ENCODE results near the gene COL4A6. TPM values are rescaled to one million over a fixed set of nuclear protein-coding genes. Genes with fewer than 3 reads are reported as not detected.

COL4A6 gene
- total and polyA plus RNA-seq, 4 donors, result under 0.01 to 0.09 (median 0.07) TPM; not detected in 1

GRCh38 chrX:108157628-108158027, 280.6 kb downstream of the COL4A6 start (continued):
- TF ChIP-seq REST (IDR thresholded peaks at IDR 0.05) (no peak), EGR1 (IDR thresholded peaks at IDR 0.05; ENCODE audit: low read depth in 2 of 2) (no peak), SP1 (IDR thresholded peaks at IDR 0.05) (no peak), YY1 (IDR thresholded peaks at IDR 0.05) (no peak), RXRA (IDR thresholded peaks at IDR 0.05) (no peak), FOXA1 (IDR thresholded peaks at IDR 0.05) (no peak), HNF4G (IDR thresholded peaks at IDR 0.05) (no peak)

GRCh38 chrX:108156934-108157466, 281.2 kb downstream of the COL4A6 start:
- Histone ChIP-seq H3K36me3 (ENCODE audit: control insufficient read depth in 4 of 4, insufficient read depth in 3 of 4, low read depth in 1 of 4, low read length in 3 of 4) (peaks cover 0 to 10% (median 5%) of the 10 kb centered on the region in 4 donors), H3K9me3 (ENCODE audit: control insufficient read depth in 4 of 4, low read length in 3 of 4) (no peaks in the 10 kb centered on the region), H3K27me3 (ENCODE audit: control insufficient read depth in 4 of 4, insufficient read depth in 4 of 4, low read length in 3 of 4) (no peaks in the 10 kb centered on the region), H3K4me3 (ENCODE audit: low read depth in 1 of 3, low read length in 3 of 3) (no peak overlapping the region), H3K27ac (ENCODE audit: low read depth in 1 of 2, low read length in 2 of 2) (no peak overlapping the region), H3K9ac (ENCODE audit: low read depth in 1 of 2, low read length in 2 of 2) (no peak overlapping the region), H3K4me1 (ENCODE audit: control insufficient read depth in 4 of 4, insufficient read depth in 4 of 4, low read length in 3 of 4) (no peaks in the 10 kb centered on the region)
- DNase-seq (ENCODE audit: low spot score), result no peak
- WGBS, result 97% methylated on average over 8 of the region's 8 CpGs
- TF ChIP-seq RXRA (IDR thresholded peaks at IDR 0.05), result no peak
- TF ChIP-seq TAF1 (conservative IDR thresholded peaks at IDR 0.05), result no peak
- no peak for TF ChIP-seq NR2F2 (IDR thresholded peaks at IDR 0.05)
- TF ChIP-seq GABPA (IDR thresholded peaks at IDR 0.05 in 1 of 2, conservative IDR thresholded peaks at IDR 0.05 in 1 of 2), result no peak
- TF ChIP-seq HNF4G (IDR thresholded peaks at IDR 0.05), result no peak
- no peak for TF ChIP-seq EGR1 (IDR thresholded peaks at IDR 0.05; ENCODE audit: low read depth in 2 of 2)
- TF ChIP-seq JUND (IDR thresholded peaks at IDR 0.05), result no peak
- TF ChIP-seq SP1 (IDR thresholded peaks at IDR 0.05), result no peak
- TF ChIP-seq RAD21 (IDR thresholded peaks at IDR 0.05), result no peak
- TF ChIP-seq REST (IDR thresholded peaks at IDR 0.05), result no peak
- no peak for TF ChIP-seq FOXA1 (IDR thresholded peaks at IDR 0.05)
- TF ChIP-seq YY1 (IDR thresholded peaks at IDR 0.05), result no peak
- TF ChIP-seq FOXA2 (IDR thresholded peaks at IDR 0.05), result no peak
- TF ChIP-seq ATF3 (IDR thresholded peaks at IDR 0.05), result no peak
- TF ChIP-seq ZBTB33 (IDR thresholded peaks at IDR 0.05), result no peak
- TF ChIP-seq CTCF (IDR thresholded peaks at IDR 0.05; ENCODE audit: low read depth, low read length, missing input control), result no peak
- no peak for TF ChIP-seq MAX (IDR thresholded peaks at IDR 0.05)
- TF ChIP-seq HNF4A (conservative IDR thresholded peaks at IDR 0.05), result no peak
